GM12864 (cell line): Measurements from ENCODE around the gene CFAP46.
"Not testable (repeated sequence)": the region's sequence is repeated elsewhere in the genome, so short reads cannot be mapped to it uniquely, and the experiment has no call there.

Source experiments
- DNase-seq: peaks from one replicate; pipeline ENCODE4 v3.0.0-alpha.2; 2011; ENCODE audit warnings: low read depth
- H3K4me3 ChIP-seq: 2 replicates; pipeline ENCODE4 v1.5.1; 2011; ENCODE audit warnings: mild to moderate bottlenecking, low read depth, low read length, control low read depth
- CTCF ChIP-seq: IDR thresholded peaks from 2 replicates; pipeline ENCODE4 v1.5.1; 2011; ENCODE audit warnings: low read depth, mild to moderate bottlenecking, moderate library complexity, low read length, control low read depth, inconsistent platforms; ENCODE audit errors: missing control alignments

CFAP46 gene

GRCh38 chr10:132957981-132958882 is 15.9 kb upstream of the CFAP46 start:
- no peak for TF ChIP-seq CTCF
- H3K4me3 ChIP-seq: no peak overlapping the region
- DNase-seq: no peak

GRCh38 chr10:132957131-132957530 is 14.8 kb upstream of the CFAP46 start:
- no peak overlapping the region for H3K4me3 ChIP-seq
- no peak for DNase-seq
- no peak for TF ChIP-seq CTCF

GRCh38 chr10:132956259-132956658 is 13.9 kb upstream of the CFAP46 start:
- not testable (repeated sequence) for DNase-seq, H3K4me3 ChIP-seq

- TF ChIP-seq CTCF: no peak
- no peak for DNase-seq
- H3K4me3 ChIP-seq: no peak overlapping the region
Measured at GRCh38 chr10:132955479-132955878, 13.1 kb upstream of the CFAP46 start.

- TF ChIP-seq CTCF: no peak
- H3K4me3 ChIP-seq: no peak overlapping the region
- DNase-seq: no peak
Measured at GRCh38 chr10:132953428-132953827, 11.1 kb upstream of the CFAP46 start.

- no peak for DNase-seq
- no peak for TF ChIP-seq CTCF
- no peak overlapping the region for H3K4me3 ChIP-seq
Measured at GRCh38 chr10:132951926-132952325, 9.6 kb upstream of the CFAP46 start.

- no peak for TF ChIP-seq CTCF
- H3K4me3 ChIP-seq: no peak overlapping the region
- DNase-seq: no peak
Measured at GRCh38 chr10:132948351-132948750, 6.0 kb upstream of the CFAP46 start.
